K562 (cell line): Measurements from ENCODE around the gene KIRREL1. TPM values are rescaled to one million over a fixed set of nuclear protein-coding genes. Genes with fewer than 3 reads are reported as not detected.

Experiments used
- ATAC-seq: fragments of 200-7000 bp; cut with Tn5 transposase; 3 replicates; pipeline ENCODE4 v1.9.1; 2020; ENCODE audit warnings: moderate library complexity
- BruUV-seq: library from RNA; stranded (reverse); fragments of 400-500 nt; replicated peaks from 2 replicates; lab custom pipeline; 2021; lab: Mats Ljungman, UMichigan
- CTCF ChIA-PET: fragments of 300-600 bp; formaldehyde crosslinking; extraction: SDS; loops from one replicate; lab custom pipeline; 2021; ENCODE audit warnings: low intra/inter-chr PET ratio; lab: Yijun Ruan, JAX
- POLR2A ChIA-PET: fragments of 300-600, 350-650 bp; sonication (Branson Sonifier 250); formaldehyde crosslinking; extraction: SDS; loops from one replicate; lab custom pipeline; 2021; ENCODE audit warnings: antibody characterized with exemption, inconsistent platforms; lab: Yijun Ruan, JAX
- DNase-seq, 4 experiments: peaks; one replicate each; pipeline versions ENCODE4 v3.0.0 to v3.0.0-alpha.2; 2011 to 2018; ENCODE audit warnings: low spot score in 3 of 4, mixed read lengths in 3 of 4; ENCODE audit errors: extremely low read depth in 1 of 4
- FAIRE-seq: peaks from 2 replicates; lab custom pipeline; 2011; peaks lifted over from hg19 to GRCh38; lab: Jason Lieb, UNC
- H2AFZ ChIP-seq: 2 replicates; pipeline ENCODE4 v1.6.0; 2011; ENCODE audit warnings: low read depth, low read length, control low read depth, inconsistent platforms
- H3K27ac ChIP-seq: fragments of 200-600 bp; 3 replicates; pipeline ENCODE4 v1.8.0; 2011; ENCODE audit warnings: low read depth, mild to moderate bottlenecking, control low read depth, inconsistent platforms, low read length, moderate library complexity, mixed read lengths; ENCODE audit errors: extremely low read depth
- H3K27me3 ChIP-seq, 2 experiments: fragments of 300-600 bp in 1 of 2; 2 replicates in 1 of 2; 3 replicates in 1 of 2; pipeline versions ENCODE4 v1.6.0 to v1.8.0; 2011; ENCODE audit warnings: inconsistent platforms in 2 of 2, low read length in 2 of 2, mild to moderate bottlenecking in 1 of 2, mixed read lengths in 1 of 2, moderate library complexity in 1 of 2; ENCODE audit not compliant: control insufficient read depth in 2 of 2, insufficient read depth in 2 of 2
- H3K36me3 ChIP-seq: fragments of 300-600 bp; 3 replicates; pipeline ENCODE4 v1.8.0; 2011; ENCODE audit warnings: mild to moderate bottlenecking, low read length, inconsistent platforms; ENCODE audit not compliant: control insufficient read depth, insufficient read depth
- H3K4me1 ChIP-seq, 2 experiments: fragments of 200-600 bp in 1 of 2; replicated peaks in 1 of 2; 2 replicates in 1 of 2; 3 replicates in 1 of 2; pipeline versions ENCODE4 v1.5.1 to v1.8.0; 2011; ENCODE audit warnings: inconsistent platforms in 2 of 2, low read length in 2 of 2, mild to moderate bottlenecking in 1 of 2, mixed read lengths in 1 of 2, moderate library complexity in 1 of 2; ENCODE audit not compliant: control insufficient read depth in 2 of 2, insufficient read depth in 2 of 2
- H3K4me2 ChIP-seq: 2 replicates; pipeline ENCODE4 v1.6.1; 2011; ENCODE audit warnings: low read length, control low read depth, inconsistent platforms, mixed read lengths; ENCODE audit not compliant: insufficient read depth
- H3K4me3 ChIP-seq: fragments of 200-600 bp; sonication (generic), shearing (Covaris generic); 2 replicates; pipeline ENCODE4 v1.5.1; 2016; ENCODE audit warnings: control low read depth, inconsistent platforms
- H3K79me2 ChIP-seq: fragments of 200-600 bp; 3 replicates; pipeline ENCODE4 v1.8.0; 2011; ENCODE audit warnings: low read length, inconsistent platforms; ENCODE audit not compliant: control insufficient read depth, insufficient read depth
- H3K9ac ChIP-seq, 2 experiments: 2 replicates each; pipeline versions ENCODE4 v1.6.0 to v1.6.1; 2011; ENCODE audit warnings: low read depth in 2 of 2, low read length in 2 of 2, control low read depth in 1 of 2, inconsistent platforms in 1 of 2, mild to moderate bottlenecking in 1 of 2, mixed read lengths in 1 of 2; ENCODE audit not compliant: insufficient read depth in 1 of 2
- H3K9me1 ChIP-seq: one replicate; pipeline ENCODE4 v1.6.0; 2011; ENCODE audit warnings: inconsistent platforms, mild to moderate bottlenecking, low read length, moderate library complexity; ENCODE audit not compliant: control insufficient read depth, insufficient read depth
- H3K9me3 ChIP-seq: replicated peaks from 2 replicates; pipeline ENCODE4 v1.5.1; 2011; ENCODE audit warnings: low read depth, low read length, inconsistent platforms; ENCODE audit not compliant: control insufficient read depth, insufficient read depth
- H4K20me1 ChIP-seq: replicated peaks from 2 replicates; pipeline ENCODE4 v1.6.1; 2011; ENCODE audit warnings: low read length, inconsistent platforms, mixed read lengths; ENCODE audit not compliant: control insufficient read depth, insufficient read depth
- ZNF121 ChIP-seq: sonication (generic); formaldehyde crosslinking; conservative IDR thresholded peaks from 2 replicates; pipeline ENCODE4 v1.8.0; 2022; ENCODE audit warnings: missing genetic modification reagents
- ZNF311 ChIP-seq: fragments of 250-450 bp; sonication (Bioruptor Pico); IDR thresholded peaks from 2 replicates; pipeline ENCODE4 v1.4.0; 2020; ENCODE audit warnings: mild to moderate bottlenecking, moderate library complexity
- WGBS: fragments of 100-300 bp; shearing (Covaris generic); methylation state at CpG from one replicate; pipeline ENCODE4 v1.1.6; 2016; ENCODE audit warnings: low coverage, mixed read lengths; ENCODE audit not compliant: insufficient coverage; ENCODE audit errors: missing lambda C conversion rate; 5-methylcytosine and 5-hydroxymethylcytosine counted together
- in situ Hi-C: fragments of 300-500 bp; cut with MboI; formaldehyde crosslinking; loops from 4 replicates; pipeline ENCODE4 v1.15.0; 2018; ENCODE audit warnings: inconsistent platforms, mixed read lengths
- intact Hi-C: fragments of 100-400 bp; cut with micrococcal nuclease; formaldehyde crosslinking; loops from 2 replicates; pipeline ENCODE4 v1.14.2; 2022
- polyA plus RNA-seq, 8 experiments: library from polyadenylated mRNA; depleted of rRNA in 4 of 8; stranded (reverse) in 5 of 8; unstranded in 3 of 8; fragments of >200 nt; fragmentation: Nextera tagmentation in 2 of 8; fragmentation: Illumina TruSeq in 1 of 8; extraction: Ambion mirVana in 2 of 8; extraction: Trizol in 1 of 8; gene quantifications; 2 replicates each; pipeline versions ENCODE4 v1.2.1 to v1.2.3, GENCODE V29; 2011 to 2014; ENCODE audit warnings: inconsistent platforms in 1 of 8, missing spikeins in 1 of 8
- total RNA-seq, 7 experiments: library from RNA; depleted of rRNA in 6 of 7; stranded (reverse); fragments of >200 nt in 6 of 7; fragmentation: Illumina TruSeq in 2 of 7; extraction: Trizol in 2 of 7; gene quantifications; 2 replicates each; pipeline versions ENCODE4 v1.2.1 to v1.2.3, GENCODE V29; 2011 to 2021; ENCODE audit warnings: low replicate concordance in 1 of 7
- TF ChIP-seq, protein P1 (sequence below): IDR thresholded peaks from 3 replicates; pipeline ENCODE4 v1.6.1; 2011; ENCODE audit warnings: borderline replicate concordance, mild to moderate bottlenecking, moderate library complexity; ENCODE audit not compliant: insufficient read length; ENCODE audit errors: extremely low read depth

The KIRREL1 gene
- total and polyA plus RNA-seq, 9 of the 15 experiments (the other 6 are each of a cell fraction or from before 2014, with no cell fraction given): under 0.01 to 0.22 (median 0.03) TPM; not detected in 3

DNA sequence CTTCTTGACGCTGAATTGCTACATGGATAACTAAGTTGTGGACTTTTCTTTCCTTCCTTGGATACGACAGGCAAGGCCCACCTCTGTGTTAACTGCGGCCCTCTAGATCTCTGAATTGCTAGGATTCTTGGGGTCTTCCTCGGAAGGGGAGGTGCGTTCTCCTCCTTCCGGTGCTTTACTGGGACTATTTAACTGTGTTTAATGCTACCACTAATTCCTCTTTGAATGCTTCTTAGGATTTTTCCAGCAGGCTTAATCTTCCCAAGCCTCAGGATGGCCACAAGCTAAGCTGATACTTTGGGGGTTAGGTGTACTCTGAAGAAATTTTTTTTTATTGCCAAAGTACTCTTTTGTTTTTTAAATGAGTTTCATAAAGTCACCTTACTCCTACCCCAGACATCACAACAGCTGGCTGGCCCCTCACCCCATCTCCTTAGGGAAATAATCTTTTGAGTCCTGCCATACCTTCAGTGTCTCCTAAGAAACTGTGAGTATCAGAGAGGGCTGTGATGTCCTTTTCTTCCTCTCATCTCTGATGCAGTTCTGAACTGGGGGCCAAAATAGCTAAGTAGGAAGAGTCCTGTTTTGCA, 21.4 kb downstream of the KIRREL1 start:
- H3K9me1 ChIP-seq: no peaks in the 10 kb centered on the region
- TF ChIP-seq ZNF311 (CRISPR knock-in tag) (no peak), ZNF121 (CRISPR knock-in tag) (no peak)
- TF ChIP-seq, protein P1, sequence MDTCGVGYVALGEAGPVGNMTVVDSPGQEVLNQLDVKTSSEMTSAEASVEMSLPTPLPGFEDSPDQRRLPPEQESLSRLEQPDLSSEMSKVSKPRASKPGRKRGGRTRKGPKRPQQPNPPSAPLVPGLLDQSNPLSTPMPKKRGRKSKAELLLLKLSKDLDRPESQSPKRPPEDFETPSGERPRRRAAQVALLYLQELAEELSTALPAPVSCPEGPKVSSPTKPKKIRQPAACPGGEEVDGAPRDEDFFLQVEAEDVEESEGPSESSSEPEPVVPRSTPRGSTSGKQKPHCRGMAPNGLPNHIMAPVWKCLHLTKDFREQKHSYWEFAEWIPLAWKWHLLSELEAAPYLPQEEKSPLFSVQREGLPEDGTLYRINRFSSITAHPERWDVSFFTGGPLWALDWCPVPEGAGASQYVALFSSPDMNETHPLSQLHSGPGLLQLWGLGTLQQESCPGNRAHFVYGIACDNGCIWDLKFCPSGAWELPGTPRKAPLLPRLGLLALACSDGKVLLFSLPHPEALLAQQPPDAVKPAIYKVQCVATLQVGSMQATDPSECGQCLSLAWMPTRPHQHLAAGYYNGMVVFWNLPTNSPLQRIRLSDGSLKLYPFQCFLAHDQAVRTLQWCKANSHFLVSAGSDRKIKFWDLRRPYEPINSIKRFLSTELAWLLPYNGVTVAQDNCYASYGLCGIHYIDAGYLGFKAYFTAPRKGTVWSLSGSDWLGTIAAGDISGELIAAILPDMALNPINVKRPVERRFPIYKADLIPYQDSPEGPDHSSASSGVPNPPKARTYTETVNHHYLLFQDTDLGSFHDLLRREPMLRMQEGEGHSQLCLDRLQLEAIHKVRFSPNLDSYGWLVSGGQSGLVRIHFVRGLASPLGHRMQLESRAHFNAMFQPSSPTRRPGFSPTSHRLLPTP: no peak
- H4K20me1 ChIP-seq: no peaks in the 10 kb centered on the region
- in situ Hi-C loops: no loop called here
- peaks cover 8 to 32% of the 10 kb centered on the region in 2 experiments; a peak in 4 of 5 replicates for H3K27me3 ChIP-seq
- no peak for ATAC-seq
- no peaks in the 10 kb centered on the region for H3K79me2 ChIP-seq
- H3K4me3 ChIP-seq: no peak overlapping the region
- ChIA-PET POLR2A (no interaction called here), CTCF (no interaction called here)
- BruUV-seq: no TSS peak
- H3K4me1 ChIP-seq: no peaks in the 10 kb centered on the region
- H3K36me3 ChIP-seq: no peaks in the 10 kb centered on the region
- no peak for FAIRE-seq
- no peak for DNase-seq
- H3K9me3 ChIP-seq: no peaks in the 10 kb centered on the region
- WGBS: 3% methylated on average over 4 of the region's 6 CpGs
- intact Hi-C loops: no loop called here
- no peak overlapping the region for H3K9ac ChIP-seq
- H3K4me2 ChIP-seq: no peak overlapping the region
- no peak overlapping the region for H3K27ac ChIP-seq
- H2AFZ ChIP-seq: no peak overlapping the region
